IMR-90 (cell line): ENCODE data around the gene ATOH8. TPM values are rescaled to one million over a fixed set of nuclear protein-coding genes. Genes with fewer than 3 reads are reported as not detected.
A peak's percentile ranks its signal among the peaks of the same experiment; 100 is the strongest.

ENCODE experiments used
- ATAC-seq: fragments of 200-7000 bp; cut with Tn5 transposase; 2 replicates; pipeline ENCODE4 v1.9.1; 2020; ENCODE audit warnings: low read depth, mild to moderate bottlenecking, moderate library complexity
- BruUV-seq: library from RNA; stranded (reverse); fragments of 400-500 nt; replicated peaks from 2 replicates; lab custom pipeline; 2021; lab: Mats Ljungman, UMichigan
- CTCF ChIA-PET: fragments of 300-600 bp; formaldehyde crosslinking; extraction: SDS; loops from one replicate; lab custom pipeline; 2021; ENCODE audit warnings: antibody characterized with exemption; lab: Yijun Ruan, JAX
- POLR2A ChIA-PET: fragments of 300-600 bp; sonication (Branson Sonifier 250); formaldehyde crosslinking; loops from one replicate; lab custom pipeline; 2022; ENCODE audit warnings: antibody characterized with exemption; ENCODE audit not compliant: unreplicated experiment; lab: Charles Lee
- DNase-seq: peaks from one replicate; pipeline ENCODE4 v3.0.0; 2013
- H2AFZ ChIP-seq: replicated peaks from 2 replicates; pipeline ENCODE3; 2013; ENCODE audit warnings: low read length, mild to moderate bottlenecking; ENCODE audit not compliant: poor library complexity
- H2AK5ac ChIP-seq: 2 replicates; pipeline ENCODE4 v1.6.1; 2013; ENCODE audit warnings: low read depth, low read length, inconsistent platforms
- H2AK9ac ChIP-seq: replicated peaks from 2 replicates; pipeline ENCODE3; 2013; ENCODE audit warnings: mild to moderate bottlenecking, low read depth, low read length, moderate library complexity; ENCODE audit not compliant: poor library complexity
- H2BK120ac ChIP-seq: 2 replicates; pipeline ENCODE4 v1.6.1; 2013; ENCODE audit warnings: low read depth, low read length, inconsistent platforms
- H2BK15ac ChIP-seq: 3 replicates; pipeline ENCODE4 v1.6.1; 2013; ENCODE audit warnings: low read depth, low read length, inconsistent platforms
- H2BK20ac ChIP-seq: 2 replicates; pipeline ENCODE4 v1.6.1; 2013; ENCODE audit warnings: low read depth, mild to moderate bottlenecking, inconsistent platforms, low read length, moderate library complexity
- H2BK5ac ChIP-seq: 2 replicates; pipeline ENCODE4 v1.6.1; 2013; ENCODE audit warnings: mild to moderate bottlenecking, low read depth, low read length, inconsistent platforms; ENCODE audit not compliant: poor library complexity, severe bottlenecking
- H3K14ac ChIP-seq: replicated peaks from 2 replicates; pipeline ENCODE4 v1.6.1; 2013; ENCODE audit warnings: low read depth, low read length, inconsistent platforms
- H3K18ac ChIP-seq: 2 replicates; pipeline ENCODE4 v1.6.1; 2013; ENCODE audit warnings: low read depth, low read length, control low read depth
- H3K23ac ChIP-seq: 2 replicates; pipeline ENCODE4 v1.6.1; 2013; ENCODE audit warnings: low read depth, low read length, inconsistent platforms
- H3K27ac ChIP-seq: 2 replicates; pipeline ENCODE4 v1.5.1; 2013; ENCODE audit warnings: mild to moderate bottlenecking, control low read depth, low read length; ENCODE audit not compliant: insufficient read depth
- H3K27me3 ChIP-seq: 2 replicates; pipeline ENCODE4 v1.6.1; 2013; ENCODE audit warnings: low read length; ENCODE audit not compliant: control insufficient read depth, insufficient read depth
- H3K36me3 ChIP-seq: 2 replicates; pipeline ENCODE4 v1.6.1; 2013; ENCODE audit warnings: low read length, mixed read lengths; ENCODE audit not compliant: control insufficient read depth, insufficient read depth
- H3K4ac ChIP-seq: 2 replicates; pipeline ENCODE4 v1.6.1; 2013; ENCODE audit warnings: low read depth, low read length, inconsistent platforms
- H3K4me1 ChIP-seq: 2 replicates; pipeline ENCODE4 v1.6.1; 2013; ENCODE audit warnings: low read length, mixed read lengths; ENCODE audit not compliant: control insufficient read depth, insufficient read depth
- H3K4me2 ChIP-seq: 2 replicates; pipeline ENCODE4 v1.6.1; 2013; ENCODE audit warnings: low read depth, mild to moderate bottlenecking, control low read depth, low read length, moderate library complexity
- H3K4me3 ChIP-seq: 2 replicates; pipeline ENCODE4 v1.5.1; 2013; ENCODE audit warnings: low read depth, mild to moderate bottlenecking, control low read depth, low read length, moderate library complexity; ENCODE audit not compliant: insufficient read depth
- H3K56ac ChIP-seq: 2 replicates; pipeline ENCODE4 v1.6.1; 2013; ENCODE audit warnings: low read length, inconsistent platforms; ENCODE audit not compliant: insufficient read depth; ENCODE audit errors: extremely low read depth
- H3K79me1 ChIP-seq, 2 experiments: 2 replicates each; pipeline ENCODE4 v1.6.1; 2013; ENCODE audit warnings: low read length in 2 of 2, inconsistent platforms in 1 of 2, low read depth in 1 of 2
- H3K9ac ChIP-seq: 2 replicates; pipeline ENCODE4 v1.6.1; 2013; ENCODE audit warnings: low read depth, low read length, control low read depth
- H3K9me1 ChIP-seq: 2 replicates; pipeline ENCODE4 v1.6.1; 2013; ENCODE audit warnings: low read length, inconsistent platforms; ENCODE audit not compliant: insufficient read depth
- H3K9me3 ChIP-seq: 2 replicates; pipeline ENCODE4 v1.6.1; 2013; ENCODE audit warnings: low read length; ENCODE audit not compliant: control insufficient read depth, insufficient read depth
- H4K20me1 ChIP-seq: 2 replicates; pipeline ENCODE4 v1.6.1; 2013; ENCODE audit warnings: low read length, inconsistent platforms; ENCODE audit not compliant: insufficient read depth
- H4K5ac ChIP-seq: 2 replicates; pipeline ENCODE4 v1.6.1; 2013; ENCODE audit warnings: mild to moderate bottlenecking, low read depth, low read length, control low read depth
- H4K8ac ChIP-seq, 2 experiments: 2 replicates each; pipeline ENCODE4 v1.6.1; 2013; ENCODE audit warnings: low read depth in 2 of 2, low read length in 2 of 2, control low read depth in 1 of 2, inconsistent platforms in 1 of 2
- H4K91ac ChIP-seq: 2 replicates; pipeline ENCODE4 v1.6.1; 2013; ENCODE audit warnings: low read depth, low read length, inconsistent platforms; ENCODE audit not compliant: insufficient read depth
- BHLHE40 ChIP-seq: fragments of 150-350 bp; IDR thresholded peaks from 2 replicates; pipeline ENCODE4 v1.6.1; 2016; ENCODE audit warnings: mild to moderate bottlenecking, low read depth, low read length
- CEBPB ChIP-seq: IDR thresholded peaks from 2 replicates; pipeline ENCODE4 v1.6.1; 2012; ENCODE audit warnings: low read depth, low read length, improper control_type of control experiment
- FOS ChIP-seq: fragments of 150-350 bp; IDR thresholded peaks from 2 replicates; pipeline ENCODE4 v1.6.1; 2016; ENCODE audit warnings: low read depth, low read length
- MAZ ChIP-seq: IDR thresholded peaks from 2 replicates; pipeline ENCODE4 v1.6.1; 2012; ENCODE audit warnings: low read depth, mild to moderate bottlenecking, low read length, improper control_type of control experiment, moderate library complexity, borderline replicate concordance
- POLR2A ChIP-seq: IDR thresholded peaks from 2 replicates; pipeline ENCODE4 v1.6.1; 2012; ENCODE audit warnings: mild to moderate bottlenecking, low read depth, low read length
- RAD21 ChIP-seq: IDR thresholded peaks from 2 replicates; pipeline ENCODE4 v1.6.1; 2012; ENCODE audit warnings: low read length, improper control_type of control experiment
- RCOR1 ChIP-seq: IDR thresholded peaks from 2 replicates; pipeline ENCODE4 v1.6.1; 2012; ENCODE audit warnings: mild to moderate bottlenecking, low read length, improper control_type of control experiment; ENCODE audit not compliant: insufficient replicate concordance
- RFX5 ChIP-seq: IDR thresholded peaks from 2 replicates; pipeline ENCODE4 v1.8.0; 2012; ENCODE audit warnings: low read depth, mild to moderate bottlenecking, low read length, moderate library complexity
- SMC3 ChIP-seq: fragments of 150-350 bp; IDR thresholded peaks from 2 replicates; pipeline ENCODE4 v1.6.1; 2016; ENCODE audit warnings: low read depth, mild to moderate bottlenecking, antibody characterized with exemption, low read length, moderate library complexity
- USF2 ChIP-seq: fragments of 150-350 bp; IDR thresholded peaks from 2 replicates; pipeline ENCODE4 v1.6.1; 2017; ENCODE audit warnings: mild to moderate bottlenecking, antibody characterized with exemption, low read length, low read depth
- WGBS, 2 experiments: methylation state at CpG; one replicate each; pipeline versions ENCODE4 v1.1.5 to v1.1.7; 2013; ENCODE audit warnings: missing lambda C conversion rate in 2 of 2; ENCODE audit not compliant: insufficient read length in 1 of 2; ENCODE audit errors: extremely low coverage in 2 of 2; 5-methylcytosine and 5-hydroxymethylcytosine counted together
- dilution Hi-C: fragments of 300-500 bp; cut with HindIII; formaldehyde crosslinking; loops from one replicate; pipeline ENCODE4 v1.14.3; 2018; ENCODE audit warnings: low sequenced_read_pairs; ENCODE audit not compliant: unreplicated experiment
- in situ Hi-C: fragments of 300-500 bp; cut with MboI; formaldehyde crosslinking; loops from 3 replicates; pipeline ENCODE4 v1.14.3; 2019; ENCODE audit warnings: low sequenced_read_pairs, inconsistent platforms, mixed read lengths
- intact Hi-C: fragments of 100-400 bp; cut with micrococcal nuclease; formaldehyde crosslinking; loops from 2 replicates; pipeline ENCODE4 v1.10.0; 2022
- polyA plus RNA-seq, 3 experiments: library from polyadenylated mRNA; depleted of rRNA; stranded (reverse); fragments of >200 nt; gene quantifications; 2 replicates each; pipeline ENCODE4 v1.2.3, GENCODE V29; 2012; ENCODE audit warnings: low replicate concordance in 1 of 3
- total RNA-seq: library from RNA; depleted of rRNA; stranded (reverse); fragments of >200 nt; gene quantifications from 2 replicates; pipeline ENCODE4 v1.2.3, GENCODE V29; 2012
- TF ChIP-seq, protein P1 (sequence below): fragments of 150-350 bp; IDR thresholded peaks from 2 replicates; pipeline ENCODE4 v1.6.1; 2016; ENCODE audit warnings: low read depth, mild to moderate bottlenecking, low read length, moderate library complexity, borderline replicate concordance

ATOH8 gene
- total and polyA plus RNA-seq, 2 of the 4 experiments (the other 2 are of a cell fraction) = 7.9 to 9.0 TPM

DNA sequence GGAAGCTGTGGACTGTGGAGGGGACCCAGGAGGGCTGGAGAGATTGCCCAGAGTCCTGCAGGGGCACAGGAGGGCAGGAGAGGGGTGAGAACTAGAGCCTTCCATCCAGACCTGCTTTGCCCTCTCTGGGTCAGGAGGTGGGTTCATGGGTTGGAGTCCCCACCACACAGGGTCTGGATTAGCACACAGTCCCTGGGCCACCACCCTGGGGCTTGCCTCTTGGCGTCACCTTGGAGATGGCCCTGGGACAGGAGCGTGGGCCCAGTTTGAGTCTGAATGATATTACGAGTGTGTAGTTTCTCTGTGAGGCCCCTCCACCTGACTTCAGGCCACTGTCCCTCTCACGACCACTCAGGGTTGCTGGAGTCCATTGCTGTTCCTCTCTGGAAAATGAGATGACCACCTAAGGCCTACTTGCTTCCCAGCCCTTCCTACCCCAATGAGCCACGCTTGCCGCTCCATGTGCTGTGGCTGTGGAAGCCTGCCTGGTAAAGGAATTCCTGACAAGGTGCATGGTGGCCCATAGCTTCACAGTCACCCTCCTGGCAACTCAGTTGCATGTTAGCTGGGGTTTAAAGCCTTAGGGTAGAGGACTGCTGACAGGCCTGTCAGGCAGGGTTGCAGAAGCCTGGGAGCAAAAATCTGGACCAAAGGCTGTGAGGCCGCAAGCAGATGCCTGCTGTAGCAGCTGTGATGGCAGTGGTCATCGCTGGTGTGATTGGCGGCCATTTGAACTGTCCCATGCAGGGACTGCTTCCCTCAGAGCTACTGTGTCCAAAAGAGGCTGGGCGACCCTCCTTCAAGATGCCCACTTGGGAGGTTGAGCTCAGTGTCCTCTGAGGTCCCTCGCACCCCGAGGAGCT lies 14.2 kb downstream of the ATOH8 start:
- no peak overlapping the region for H2AK9ac ChIP-seq
- WGBS, 2 experiments = 89% methylated on average over 4 of the region's 12 CpGs; no CpG with 5 or more reads in 1 of the 2 experiments
- no peak overlapping the region for H3K9ac ChIP-seq
- in situ Hi-C loops (no loop called here), intact Hi-C loops (no loop called here), dilution Hi-C loops (no loop called here)
- ChIA-PET CTCF (no interaction called here), POLR2A (no interaction called here)
- no peak overlapping the region for H3K27ac ChIP-seq
- H3K9me1 ChIP-seq = peaks cover 15% of the 10 kb centered on the region
- no peak overlapping the region for H2BK5ac ChIP-seq
- H3K18ac ChIP-seq = no peak overlapping the region
- DNase-seq = no peak
- no peaks in the 10 kb centered on the region for H3K9me3 ChIP-seq
- H3K23ac ChIP-seq = no peak overlapping the region
- peak overlapping the region; percentile 24; the same call in 1 of the 2 replicates for H4K91ac ChIP-seq
- 0 out of 4 replicates have a peak overlapping the region, but pooled peaks of 1 of the 2 experiments have one; percentile 7 for H4K8ac ChIP-seq
- H3K4me3 ChIP-seq = no peak overlapping the region
- no peak overlapping the region for H2BK15ac ChIP-seq
- no peak overlapping the region for H2BK120ac ChIP-seq
- H3K36me3 ChIP-seq = peaks cover 33% of the 10 kb centered on the region
- peak overlapping the region; percentile 20; the same call in 1 of the 2 replicates for H3K14ac ChIP-seq
- no peak overlapping the region for H2AFZ ChIP-seq
- H2AK5ac ChIP-seq = 0 out of 2 replicates have a peak overlapping the region, but pooled peaks have one; percentile 10
- BruUV-seq = no TSS peak
- no peak overlapping the region for H3K56ac ChIP-seq
- no peak for ATAC-seq
- TF ChIP-seq, protein P1, sequence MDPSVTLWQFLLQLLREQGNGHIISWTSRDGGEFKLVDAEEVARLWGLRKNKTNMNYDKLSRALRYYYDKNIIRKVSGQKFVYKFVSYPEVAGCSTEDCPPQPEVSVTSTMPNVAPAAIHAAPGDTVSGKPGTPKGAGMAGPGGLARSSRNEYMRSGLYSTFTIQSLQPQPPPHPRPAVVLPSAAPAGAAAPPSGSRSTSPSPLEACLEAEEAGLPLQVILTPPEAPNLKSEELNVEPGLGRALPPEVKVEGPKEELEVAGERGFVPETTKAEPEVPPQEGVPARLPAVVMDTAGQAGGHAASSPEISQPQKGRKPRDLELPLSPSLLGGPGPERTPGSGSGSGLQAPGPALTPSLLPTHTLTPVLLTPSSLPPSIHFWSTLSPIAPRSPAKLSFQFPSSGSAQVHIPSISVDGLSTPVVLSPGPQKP = no peak
- no peak for TF ChIP-seq BHLHE40
- TF ChIP-seq RCOR1 = no peak
- TF ChIP-seq POLR2A = no peak
- no peak for TF ChIP-seq FOS
- no peak for TF ChIP-seq MAZ
- TF ChIP-seq SMC3 = no peak
- no peak for TF ChIP-seq CEBPB
- TF ChIP-seq USF2 = no peak
- TF ChIP-seq RFX5 = no peak
- no peak for TF ChIP-seq RAD21
- peaks cover 28 to 55% of the 10 kb centered on the region in 2 experiments; a peak in 3 of 4 replicates for H3K79me1 ChIP-seq
- no peak overlapping the region for H2BK20ac ChIP-seq
- peaks cover 4% of the 10 kb centered on the region; the same call in 1 of the 2 replicates for H4K20me1 ChIP-seq
- H3K4me2 ChIP-seq = no peak overlapping the region
- H3K4me1 ChIP-seq = peaks cover 30% of the 10 kb centered on the region
- no peak overlapping the region for H4K5ac ChIP-seq
- H3K27me3 ChIP-seq = no peaks in the 10 kb centered on the region
- peak overlapping the region; percentile 43 for H3K4ac ChIP-seq
